ENCODE data around the gene RPGRIP1.
"Not testable (repeated sequence)": the region's sequence is repeated elsewhere in the genome, so short reads cannot be mapped to it uniquely, and the experiment has no call there.

The RPGRIP1 gene

GRCh38 chr14:21258889-21259787 lies 20.7 kb upstream of the RPGRIP1 start:
- DNase-seq = no peak

GRCh38 chr14:21261824-21262223 lies 18.1 kb upstream of the RPGRIP1 start:
- no peak for DNase-seq

GRCh38 chr14:21262410-21262809 lies 17.5 kb upstream of the RPGRIP1 start:
- DNase-seq = no peak

GRCh38 chr14:21263284-21264024 lies 16.4 kb upstream of the RPGRIP1 start:
- peak; percentile 89 for DNase-seq

- DNase-seq = peak; percentile 52
These were observed 15.7 kb upstream of the RPGRIP1 start for GRCh38 chr14:21264025-21264801.

- no peak for DNase-seq
These were observed 12.4 kb upstream of the RPGRIP1 start for GRCh38 chr14:21267431-21267845.

- DNase-seq = no peak
These were observed 11.8 kb upstream of the RPGRIP1 start for GRCh38 chr14:21267886-21268616.

GRCh38 chr14:21268617-21269251 lies 11.1 kb upstream of the RPGRIP1 start:
- DNase-seq = peak; percentile 29

GRCh38 chr14:21269252-21270046 lies 10.4 kb upstream of the RPGRIP1 start, which contains the start of gene HNRNPC:
Gene HNRNPC (minus strand): TSS chr14:21269442. CDS start chr14:21234193, 35,249 bp downstream.
- peak; percentile 100 for DNase-seq

- DNase-seq = not testable (repeated sequence)
These were observed 7.2 kb upstream of the RPGRIP1 start for GRCh38 chr14:21272661-21273060.

- no peak for DNase-seq
These were observed 4.5 kb upstream of the RPGRIP1 start for GRCh38 chr14:21275261-21275858.

GRCh38 chr14:21278632-21279031 lies 1.3 kb upstream of the RPGRIP1 start:
- no peak for DNase-seq

GRCh38 chr14:21281917-21282316 lies 2.0 kb downstream of the RPGRIP1 start:
- peak; percentile 23 for DNase-seq

GRCh38 chr14:21286516-21286915 lies 6.6 kb downstream of the RPGRIP1 start:
- DNase-seq = not testable (repeated sequence)

- no peak for DNase-seq
These were observed 7.3 kb downstream of the RPGRIP1 start for GRCh38 chr14:21287168-21287567.

GRCh38 chr14:21294026-21294425 lies 14.1 kb downstream of the RPGRIP1 start:
- not testable (repeated sequence) for DNase-seq

- DNase-seq = no peak
These were observed 18.5 kb downstream of the RPGRIP1 start for GRCh38 chr14:21298358-21298757.

GRCh38 chr14:21299562-21300130 lies 19.8 kb downstream of the RPGRIP1 start:
- DNase-seq = peak; percentile 21

- no peak for DNase-seq
These were observed 21.0 kb downstream of the RPGRIP1 start for GRCh38 chr14:21300892-21301291.
